Activated CD4-positive, CD25-positive, alpha-beta regulatory T cell (primary cell): ENCODE results near the gene ABCA7.
"Not testable (repeated sequence)": the region's sequence is repeated elsewhere in the genome, so short reads cannot be mapped to it uniquely, and the experiment has no call there.

Source experiments
- DNase-seq, 4 experiments: peaks; one replicate each; lab custom pipeline; 2025; lab: John Stamatoyannopoulos, UW

ABCA7 gene

GRCh38 chr19:1017115-1017905 lies 22.6 kb upstream of the ABCA7 start:
- no peak for DNase-seq

- DNase-seq = no peak
Observed at GRCh38 chr19:1017906-1018305, 22.0 kb upstream of the ABCA7 start.

GRCh38 chr19:1018393-1018792 lies 21.5 kb upstream of the ABCA7 start:
- no peak for DNase-seq

- no peak for DNase-seq
Observed at GRCh38 chr19:1018932-1019615, 20.8 kb upstream of the ABCA7 start.

GRCh38 chr19:1019616-1019961 lies 20.3 kb upstream of the ABCA7 start:
- DNase-seq = no peak

GRCh38 chr19:1019980-1020867 lies 19.7 kb upstream of the ABCA7 start:
- DNase-seq = no peak

GRCh38 chr19:1020868-1021425 lies 19.0 kb upstream of the ABCA7 start, which contains the start of gene TMEM259:
Gene TMEM259, minus strand, starts transcription at chr19:1021123. Its CDS starts 127 bp downstream, at chr19:1020996.
- DNase-seq = peak; percentile 91 to 97 (median 96)

- DNase-seq = not testable (repeated sequence)
Observed at GRCh38 chr19:1023883-1024188, 16.1 kb upstream of the ABCA7 start.

GRCh38 chr19:1025080-1025479 lies 14.8 kb upstream of the ABCA7 start:
- DNase-seq = not testable (repeated sequence)

- DNase-seq = peak in 3 of 4 experiments; percentile 27 to 40 (median 30)
Observed at GRCh38 chr19:1025960-1026782, 13.7 kb upstream of the ABCA7 start, which contains the start of gene CNN2. Gene CNN2, plus strand, starts transcription at chr19:1026608. Its CDS starts 54 bp downstream, at chr19:1026662.

GRCh38 chr19:1026783-1027649 lies 12.9 kb upstream of the ABCA7 start:
- DNase-seq = no peak

GRCh38 chr19:1027650-1028061 lies 12.3 kb upstream of the ABCA7 start:
- no peak for DNase-seq

GRCh38 chr19:1028062-1028926 lies 11.6 kb upstream of the ABCA7 start:
- peak in 3 of 4 experiments; percentile 32 to 74 (median 64) for DNase-seq

- DNase-seq = no peak
Observed at GRCh38 chr19:1032264-1032867, 7.5 kb upstream of the ABCA7 start.

GRCh38 chr19:1035998-1036621 lies 3.8 kb upstream of the ABCA7 start:
- DNase-seq = no peak

- no peak for DNase-seq
Observed at GRCh38 chr19:1037621-1038064, 2.3 kb upstream of the ABCA7 start.

- DNase-seq = no peak
Observed at GRCh38 chr19:1038978-1039645, 795 bp upstream of the ABCA7 start.
